ENCODE results near the gene STK24. TPM values are rescaled to one million over a fixed set of nuclear protein-coding genes. Genes with fewer than 3 reads are reported as not detected.

The STK24 gene
- total and polyA plus RNA-seq, 10 of the 15 experiments (the other 5 are each of a cell fraction or from before 2014, with no cell fraction given), result 7.5 to 115 (median 52.9) TPM

DNA sequence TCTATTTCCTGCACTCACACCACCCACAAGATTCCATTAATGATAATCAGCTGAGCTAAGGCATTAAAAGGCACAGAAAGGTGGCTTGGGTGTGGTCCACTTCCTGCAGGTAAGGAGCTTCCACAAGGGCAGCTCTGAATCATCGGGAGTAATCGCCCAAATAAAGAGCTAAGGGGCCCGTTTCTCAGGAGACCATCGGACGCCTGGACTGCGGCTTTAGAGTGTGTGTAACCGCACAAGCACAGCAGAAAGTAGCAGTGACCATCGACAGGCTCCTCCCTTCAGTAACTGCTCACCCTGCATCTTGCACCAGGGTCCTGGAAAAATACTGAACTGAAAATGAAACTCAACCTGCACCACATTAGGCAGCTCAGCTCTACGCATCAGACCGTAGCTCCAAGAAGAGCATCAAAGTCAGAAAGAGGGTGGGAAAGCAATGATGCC lies 6.0 kb downstream of the STK24 start (continued):
- TF ChIP-seq SREBF2 (IDR thresholded peaks at IDR 0.05; ENCODE audit: low read length) (no peak), RAD51 (IDR thresholded peaks at IDR 0.05) (no peak), SMC3 (IDR thresholded peaks at IDR 0.05; ENCODE audit: borderline replicate concordance, low read length) (no peak), ZNF622 (IDR thresholded peaks at IDR 0.05) (no peak), CEBPB (IDR thresholded peaks at IDR 0.05; ENCODE audit: borderline replicate concordance in 1 of 2, low read depth in 2 of 2, low read length in 2 of 2) (no peak), BCLAF1 (IDR thresholded peaks at IDR 0.05) (no peak), KLF5 (IDR thresholded peaks at IDR 0.05; ENCODE audit: partially characterized antibody) (no peak), RB1 (IDR thresholded peaks at IDR 0.05; ENCODE audit: borderline replicate concordance) (no peak), NRF1 (conservative IDR thresholded peaks at IDR 0.05; ENCODE audit: low read depth, low read length) (no peak), POLR2AphosphoS5 (IDR thresholded peaks at IDR 0.05; ENCODE audit: low read length) (peak; percentile 28; the same call in 1 of the 2 replicates), ASH2L (IDR thresholded peaks at IDR 0.05; ENCODE audit: borderline replicate concordance, low read depth) (no peak), LARP7 (IDR thresholded peaks at IDR 0.05) (no peak), CHD2 (IDR thresholded peaks at IDR 0.05; ENCODE audit: borderline replicate concordance, low read depth, low read length) (peak; percentile 45; the same call in 1 of the 2 replicates), RUNX3 (IDR thresholded peaks at IDR 0.05; ENCODE audit: low read length) (peak; percentile 90), MTA2 (IDR thresholded peaks at IDR 0.05; ENCODE audit: low read depth) (peak; percentile 58), BRCA1 (IDR thresholded peaks at IDR 0.05; ENCODE audit: low read depth, low read length) (no peak), BMI1 (IDR thresholded peaks at IDR 0.05; ENCODE audit: borderline replicate concordance) (no peak), RAD21 (IDR thresholded peaks at IDR 0.05; ENCODE audit: insufficient read depth, low read depth, low read length) (no peak), BACH1 (IDR thresholded peaks at IDR 0.05; ENCODE audit: borderline replicate concordance) (no peak), TBL1XR1 (IDR thresholded peaks at IDR 0.05; ENCODE audit: low read depth, low read length) (peak; percentile 16; the same call in 1 of the 2 replicates), BCL11A (IDR thresholded peaks at IDR 0.05; ENCODE audit: low read depth, low read length) (peak; percentile 27; the same call in 1 of the 2 replicates), RELA (IDR thresholded peaks at IDR 0.05; ENCODE audit: borderline replicate concordance, partially characterized antibody) (no peak)
- TF ChIP-seq, protein P1, sequence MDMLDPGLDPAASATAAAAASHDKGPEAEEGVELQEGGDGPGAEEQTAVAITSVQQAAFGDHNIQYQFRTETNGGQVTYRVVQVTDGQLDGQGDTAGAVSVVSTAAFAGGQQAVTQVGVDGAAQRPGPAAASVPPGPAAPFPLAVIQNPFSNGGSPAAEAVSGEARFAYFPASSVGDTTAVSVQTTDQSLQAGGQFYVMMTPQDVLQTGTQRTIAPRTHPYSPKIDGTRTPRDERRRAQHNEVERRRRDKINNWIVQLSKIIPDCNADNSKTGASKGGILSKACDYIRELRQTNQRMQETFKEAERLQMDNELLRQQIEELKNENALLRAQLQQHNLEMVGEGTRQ (IDR thresholded peaks at IDR 0.05; ENCODE audit: borderline replicate concordance, low read depth, low read length), result no peak
- TF ChIP-seq, protein P2, sequence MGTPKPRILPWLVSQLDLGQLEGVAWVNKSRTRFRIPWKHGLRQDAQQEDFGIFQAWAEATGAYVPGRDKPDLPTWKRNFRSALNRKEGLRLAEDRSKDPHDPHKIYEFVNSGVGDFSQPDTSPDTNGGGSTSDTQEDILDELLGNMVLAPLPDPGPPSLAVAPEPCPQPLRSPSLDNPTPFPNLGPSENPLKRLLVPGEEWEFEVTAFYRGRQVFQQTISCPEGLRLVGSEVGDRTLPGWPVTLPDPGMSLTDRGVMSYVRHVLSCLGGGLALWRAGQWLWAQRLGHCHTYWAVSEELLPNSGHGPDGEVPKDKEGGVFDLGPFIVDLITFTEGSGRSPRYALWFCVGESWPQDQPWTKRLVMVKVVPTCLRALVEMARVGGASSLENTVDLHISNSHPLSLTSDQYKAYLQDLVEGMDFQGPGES (IDR thresholded peaks at IDR 0.05), result no peak
